ENCODE data around the gene CLN5. TPM values are rescaled to one million over a fixed set of nuclear protein-coding genes. Genes with fewer than 3 reads are reported as not detected.

Gene CLN5
- total RNA-seq, 1 donor from 2014 or later = 24.1 TPM

Other genes starting within 250 kb of the CLN5 start
- gene KCTD12, start 105.7 kb upstream of the CLN5 start, total RNA-seq = 124 TPM
- gene ACOD1, start 43.6 kb upstream of the CLN5 start, total RNA-seq = not detected
- gene FBXL3, start 35.1 kb downstream of the CLN5 start, total RNA-seq = 114 TPM

Measured in frontal cortex (tissue), 1 donor.